Activated naive CD8-positive, alpha-beta T cell treated with anti-CD3 and anti-CD28 coated beads, Interleukin-2, amount 50 U/mL, for 24 hours (primary cell): ENCODE results near the gene SSPN.

Experiments used
- ATAC-seq: fragments of 150-1000 bp; cut with Tn5 transposase; one replicate; pipeline ENCODE4 v1.10.0; 2021
- DNase-seq: peaks from one replicate; pipeline ENCODE4 v3.0.0; 2021
- H3K27ac Mint-ChIP-seq: one replicate; pipeline ENCODE4 v1.8.0; 2021; ENCODE audit warnings: mild to moderate bottlenecking, mixed read lengths
- H3K27me3 Mint-ChIP-seq: one replicate; pipeline ENCODE4 v1.8.0; 2021; ENCODE audit warnings: mixed read lengths
- H3K36me3 Mint-ChIP-seq: one replicate; pipeline ENCODE4 v1.8.0; 2021; ENCODE audit warnings: low read depth, mixed read lengths
- H3K4me1 Mint-ChIP-seq: one replicate; pipeline ENCODE4 v1.8.0; 2021; ENCODE audit warnings: mixed read lengths
- H3K4me3 Mint-ChIP-seq: one replicate; pipeline ENCODE4 v1.8.0; 2021; ENCODE audit warnings: mild to moderate bottlenecking, moderate library complexity, mixed read lengths
- H3K9me3 Mint-ChIP-seq: one replicate; pipeline ENCODE4 v1.8.0; 2021; ENCODE audit warnings: mixed read lengths

Gene SSPN

GRCh38 chr12:26275313-26276131 is 80.1 kb downstream of the SSPN start:
- no peak for DNase-seq
- no peak for ATAC-seq
- H3K9me3 Mint-ChIP-seq, result no peaks in the 10 kb centered on the region
- H3K27me3 Mint-ChIP-seq, result peaks cover 10% of the 10 kb centered on the region
- H3K27ac Mint-ChIP-seq, result peak overlapping the region; percentile 16
- H3K4me1 Mint-ChIP-seq, result peaks cover 43% of the 10 kb centered on the region
- H3K4me3 Mint-ChIP-seq, result no peak overlapping the region
- H3K36me3 Mint-ChIP-seq, result no peaks in the 10 kb centered on the region

DNA sequence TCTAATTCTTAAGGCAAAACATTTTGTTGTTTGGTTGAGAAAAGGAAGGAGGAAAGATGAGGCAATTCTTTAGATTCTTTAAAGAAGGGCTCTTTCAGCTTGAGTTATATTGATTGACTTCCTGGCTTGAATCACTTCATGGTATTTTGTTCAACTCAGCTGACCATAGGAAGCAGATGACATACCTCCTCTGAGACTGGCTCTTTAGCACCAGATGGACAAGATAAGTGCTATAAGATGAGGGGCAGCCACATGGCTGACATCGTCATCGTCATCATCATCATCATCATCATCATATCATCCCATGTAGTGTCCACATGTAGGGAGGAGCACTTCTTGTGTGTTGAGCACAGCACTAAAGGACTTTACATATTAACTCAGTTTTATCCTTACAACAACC is 81.3 kb downstream of the SSPN start:
- Mint-ChIP-seq H3K36me3 (no peaks in the 10 kb centered on the region), H3K9me3 (no peaks in the 10 kb centered on the region), H3K4me1 (peaks cover 39% of the 10 kb centered on the region), H3K4me3 (no peak overlapping the region), H3K27me3 (peaks cover 10% of the 10 kb centered on the region), H3K27ac (no peak overlapping the region)
- ATAC-seq (no peak), DNase-seq (no peak)

- ATAC-seq, result no peak
- Mint-ChIP-seq H3K27me3 (peaks cover 7% of the 10 kb centered on the region), H3K4me1 (peaks cover 34% of the 10 kb centered on the region), H3K9me3 (no peaks in the 10 kb centered on the region), H3K4me3 (no peak overlapping the region), H3K27ac (no peak overlapping the region), H3K36me3 (no peaks in the 10 kb centered on the region)
- no peak for DNase-seq
Measured at GRCh38 chr12:26277506-26278246, 82.3 kb downstream of the SSPN start.

DNA sequence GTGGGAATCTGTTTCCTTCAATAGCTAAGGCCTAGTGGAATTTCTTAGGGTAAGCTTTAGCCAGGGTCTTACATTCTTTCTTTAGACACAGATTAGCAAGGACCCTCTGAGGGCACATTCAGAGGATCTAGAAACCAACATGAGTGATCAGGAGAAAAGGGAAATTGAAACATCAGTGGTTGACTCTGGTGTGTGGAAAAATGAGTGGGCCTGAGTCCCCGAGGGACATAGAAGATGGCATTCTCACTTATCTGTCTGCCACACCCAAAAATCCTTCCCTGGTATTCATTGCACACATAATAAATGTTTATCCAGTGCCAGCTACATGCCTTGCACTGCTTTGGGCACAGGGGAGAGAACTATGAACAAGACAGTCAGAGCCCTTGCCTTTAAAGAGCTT is 82.9 kb downstream of the SSPN start:
- ATAC-seq (no peak), DNase-seq (no peak)
- peaks cover 34% of the 10 kb centered on the region for H3K4me1 Mint-ChIP-seq
- no peaks in the 10 kb centered on the region for H3K9me3 Mint-ChIP-seq
- peaks cover 7% of the 10 kb centered on the region for H3K27me3 Mint-ChIP-seq
- H3K27ac Mint-ChIP-seq, result no peak overlapping the region
- no peak overlapping the region for H3K4me3 Mint-ChIP-seq
- H3K36me3 Mint-ChIP-seq, result no peaks in the 10 kb centered on the region

- Mint-ChIP-seq H3K4me1 (peaks cover 34% of the 10 kb centered on the region), H3K4me3 (no peak overlapping the region), H3K27me3 (peaks cover 7% of the 10 kb centered on the region), H3K9me3 (no peaks in the 10 kb centered on the region), H3K27ac (no peak overlapping the region), H3K36me3 (no peaks in the 10 kb centered on the region)
- ATAC-seq (no peak), DNase-seq (no peak)
Measured at GRCh38 chr12:26278666-26279065, 83.3 kb downstream of the SSPN start.

- DNase-seq, result no peak
- Mint-ChIP-seq H3K27me3 (peaks cover 7% of the 10 kb centered on the region), H3K4me1 (peaks cover 32% of the 10 kb centered on the region), H3K27ac (no peak overlapping the region), H3K9me3 (no peaks in the 10 kb centered on the region), H3K4me3 (no peak overlapping the region), H3K36me3 (no peaks in the 10 kb centered on the region)
- ATAC-seq, result no peak
Measured at GRCh38 chr12:26279091-26279490, 83.7 kb downstream of the SSPN start.

GRCh38 chr12:26279908-26280307 is 84.5 kb downstream of the SSPN start:
- Mint-ChIP-seq H3K27me3 (peaks cover 7% of the 10 kb centered on the region), H3K27ac (no peak overlapping the region), H3K9me3 (no peaks in the 10 kb centered on the region), H3K4me3 (no peak overlapping the region), H3K4me1 (peaks cover 23% of the 10 kb centered on the region), H3K36me3 (no peaks in the 10 kb centered on the region)
- ATAC-seq (no peak), DNase-seq (no peak)

- ATAC-seq (no peak), DNase-seq (no peak)
- Mint-ChIP-seq H3K4me3 (no peak overlapping the region), H3K27ac (no peak overlapping the region), H3K27me3 (peaks cover 7% of the 10 kb centered on the region), H3K4me1 (peaks cover 16% of the 10 kb centered on the region), H3K9me3 (no peaks in the 10 kb centered on the region), H3K36me3 (no peaks in the 10 kb centered on the region)
Measured at GRCh38 chr12:26280869-26281268, 85.5 kb downstream of the SSPN start.

DNA sequence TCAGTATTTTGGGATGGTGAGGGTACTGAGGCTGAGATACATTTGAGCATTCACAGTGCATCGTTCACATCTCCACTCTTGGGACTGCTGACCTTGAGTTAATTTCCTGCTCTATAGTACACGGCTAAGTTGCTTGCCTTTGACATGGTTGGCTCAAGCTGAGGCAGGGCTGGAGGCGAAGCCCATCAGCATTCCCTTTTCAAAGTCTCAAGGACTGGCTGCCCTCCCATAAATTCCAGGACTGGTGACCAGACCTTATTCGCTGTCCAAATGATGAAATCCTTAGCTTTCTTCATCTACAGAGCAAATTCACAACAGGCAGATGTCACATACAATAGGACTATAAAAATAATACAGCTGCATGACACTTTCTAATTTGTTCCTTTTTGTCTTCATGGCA is 85.9 kb downstream of the SSPN start:
- no peak for DNase-seq
- no peak overlapping the region for H3K4me3 Mint-ChIP-seq
- ATAC-seq, result no peak
- peaks cover 16% of the 10 kb centered on the region for H3K4me1 Mint-ChIP-seq
- H3K27ac Mint-ChIP-seq, result no peak overlapping the region
- no peaks in the 10 kb centered on the region for H3K36me3 Mint-ChIP-seq
- peaks cover 7% of the 10 kb centered on the region for H3K27me3 Mint-ChIP-seq
- H3K9me3 Mint-ChIP-seq, result no peaks in the 10 kb centered on the region

GRCh38 chr12:26282339-26282940 is 87.1 kb downstream of the SSPN start:
- H3K9me3 Mint-ChIP-seq, result no peaks in the 10 kb centered on the region
- H3K27ac Mint-ChIP-seq, result no peak overlapping the region
- DNase-seq (no peak), ATAC-seq (no peak)
- no peak overlapping the region for H3K4me3 Mint-ChIP-seq
- H3K27me3 Mint-ChIP-seq, result peaks cover 7% of the 10 kb centered on the region
- peaks cover 14% of the 10 kb centered on the region for H3K4me1 Mint-ChIP-seq
- no peaks in the 10 kb centered on the region for H3K36me3 Mint-ChIP-seq

GRCh38 chr12:26283046-26283445 is 87.7 kb downstream of the SSPN start:
- Mint-ChIP-seq H3K9me3 (no peaks in the 10 kb centered on the region), H3K36me3 (no peaks in the 10 kb centered on the region), H3K27ac (no peak overlapping the region), H3K27me3 (peaks cover 7% of the 10 kb centered on the region), H3K4me1 (peaks cover 8% of the 10 kb centered on the region), H3K4me3 (no peak overlapping the region)
- no peak for ATAC-seq
- no peak for DNase-seq

- no peak for DNase-seq
- Mint-ChIP-seq H3K4me3 (no peak overlapping the region), H3K4me1 (peaks cover 3% of the 10 kb centered on the region), H3K27ac (no peak overlapping the region), H3K36me3 (no peaks in the 10 kb centered on the region), H3K9me3 (no peaks in the 10 kb centered on the region), H3K27me3 (peaks cover 7% of the 10 kb centered on the region)
- no peak for ATAC-seq
Measured at GRCh38 chr12:26283617-26284016, 88.2 kb downstream of the SSPN start.

- DNase-seq (no peak), ATAC-seq (no peak)
- Mint-ChIP-seq H3K27me3 (no peaks in the 10 kb centered on the region), H3K4me3 (no peak overlapping the region), H3K27ac (no peak overlapping the region), H3K9me3 (no peaks in the 10 kb centered on the region), H3K36me3 (no peaks in the 10 kb centered on the region), H3K4me1 (no peaks in the 10 kb centered on the region)
Measured at GRCh38 chr12:26285401-26285800, 90.0 kb downstream of the SSPN start.

- Mint-ChIP-seq H3K9me3 (no peaks in the 10 kb centered on the region), H3K27ac (no peak overlapping the region), H3K4me3 (no peak overlapping the region), H3K36me3 (no peaks in the 10 kb centered on the region), H3K27me3 (no peaks in the 10 kb centered on the region), H3K4me1 (peaks cover 7% of the 10 kb centered on the region)
- no peak for DNase-seq
- no peak for ATAC-seq
Measured at GRCh38 chr12:26286186-26286585, 90.8 kb downstream of the SSPN start.
